ENCODE data around the gene ESYT1.

DNA sequence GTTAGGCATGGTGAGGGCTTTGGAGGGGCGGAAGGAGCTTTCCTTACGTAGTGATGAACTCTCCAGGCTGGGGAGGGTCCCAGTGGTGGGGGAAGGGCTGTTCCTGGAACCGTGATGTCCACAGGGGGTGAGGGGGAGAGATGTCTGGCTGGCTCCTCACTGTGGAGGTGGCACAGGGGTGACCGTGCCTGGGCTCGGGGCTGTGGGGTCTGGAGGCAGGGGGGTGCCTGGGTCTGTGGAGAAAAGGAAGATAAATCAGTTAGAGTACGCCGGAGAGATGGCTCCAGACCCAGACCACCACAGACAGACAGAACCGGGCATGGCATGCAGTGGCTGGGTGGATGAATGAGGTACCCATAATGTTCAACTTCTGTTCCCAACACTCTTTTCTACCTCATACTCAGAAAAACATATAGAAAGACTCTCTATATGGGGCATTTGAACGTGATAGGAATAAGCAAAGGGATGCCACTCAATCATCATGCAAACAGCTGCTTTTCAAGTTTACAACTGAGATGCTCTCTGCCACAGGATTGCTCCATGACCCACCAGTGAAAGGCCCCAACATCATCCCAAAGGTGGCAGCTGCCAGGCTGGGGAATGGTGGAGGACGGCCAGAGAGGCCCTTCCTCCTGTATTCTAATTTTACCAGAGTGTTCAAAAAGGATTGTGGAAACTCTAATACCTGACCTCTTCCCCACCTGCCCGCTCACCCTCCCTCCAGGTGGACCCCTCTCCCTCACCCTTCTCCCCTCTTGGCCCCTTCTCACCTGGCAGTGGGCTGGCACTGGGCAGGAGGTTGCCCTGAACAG lies 35.7 kb downstream of the ESYT1 start:
- TF ChIP-seq, protein P1, sequence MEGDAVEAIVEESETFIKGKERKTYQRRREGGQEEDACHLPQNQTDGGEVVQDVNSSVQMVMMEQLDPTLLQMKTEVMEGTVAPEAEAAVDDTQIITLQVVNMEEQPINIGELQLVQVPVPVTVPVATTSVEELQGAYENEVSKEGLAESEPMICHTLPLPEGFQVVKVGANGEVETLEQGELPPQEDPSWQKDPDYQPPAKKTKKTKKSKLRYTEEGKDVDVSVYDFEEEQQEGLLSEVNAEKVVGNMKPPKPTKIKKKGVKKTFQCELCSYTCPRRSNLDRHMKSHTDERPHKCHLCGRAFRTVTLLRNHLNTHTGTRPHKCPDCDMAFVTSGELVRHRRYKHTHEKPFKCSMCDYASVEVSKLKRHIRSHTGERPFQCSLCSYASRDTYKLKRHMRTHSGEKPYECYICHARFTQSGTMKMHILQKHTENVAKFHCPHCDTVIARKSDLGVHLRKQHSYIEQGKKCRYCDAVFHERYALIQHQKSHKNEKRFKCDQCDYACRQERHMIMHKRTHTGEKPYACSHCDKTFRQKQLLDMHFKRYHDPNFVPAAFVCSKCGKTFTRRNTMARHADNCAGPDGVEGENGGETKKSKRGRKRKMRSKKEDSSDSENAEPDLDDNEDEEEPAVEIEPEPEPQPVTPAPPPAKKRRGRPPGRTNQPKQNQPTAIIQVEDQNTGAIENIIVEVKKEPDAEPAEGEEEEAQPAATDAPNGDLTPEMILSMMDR (conservative IDR thresholded peaks at IDR 0.05; ENCODE audit: low read length): no peak
- no peak for TF ChIP-seq EZH2phosphoT487 (IDR thresholded peaks at IDR 0.05; ENCODE audit: borderline replicate concordance, low read depth, low read length)
